ENCODE data around the gene LRRC51.

- no peak for TF ChIP-seq POLR2A (IDR thresholded peaks at IDR 0.05; ENCODE audit: low read length)
- TF ChIP-seq GATA1 (IDR thresholded peaks at IDR 0.05; ENCODE audit: low read depth, low read length), result no peak
Observed at GRCh38 chr11:72102162-72102561, 21.5 kb downstream of the LRRC51 start.

Measured in erythroblast (primary cell).